Keratinocyte (primary cell): Measurements from ENCODE around the gene PTPRD. TPM values are rescaled to one million over a fixed set of nuclear protein-coding genes. Genes with fewer than 3 reads are reported as not detected.

ENCODE experiments used
- DNase-seq: peaks from one replicate; pipeline ENCODE4 v3.0.0-alpha.2; 2011; ENCODE audit warnings: low read depth, missing footprints, low spot score
- FAIRE-seq: peaks from 2 replicates; lab custom pipeline; 2011; peaks lifted over from hg19 to GRCh38; lab: Jason Lieb, UNC
- H2AFZ ChIP-seq: 2 replicates; pipeline ENCODE4 v1.6.0; 2012; ENCODE audit warnings: low read length, control low read depth, inconsistent platforms; ENCODE audit not compliant: control insufficient read depth
- H3K27ac ChIP-seq: 2 replicates; pipeline ENCODE4 v1.5.1; 2011; ENCODE audit warnings: low read length; ENCODE audit not compliant: control insufficient read depth, insufficient read depth
- H3K27me3 ChIP-seq: 3 replicates; pipeline ENCODE4 v1.6.0; 2011; ENCODE audit warnings: low read length; ENCODE audit not compliant: control insufficient read depth, insufficient read depth; ENCODE audit errors: extremely low read depth
- H3K36me3 ChIP-seq, 2 experiments: 2 replicates in 1 of 2; 3 replicates in 1 of 2; pipeline ENCODE4 v1.5.1; 2011; ENCODE audit warnings: low read length in 2 of 2, mild to moderate bottlenecking in 1 of 2; ENCODE audit not compliant: control insufficient read depth in 2 of 2, insufficient read depth in 2 of 2; ENCODE audit errors: extremely low read depth in 1 of 2
- H3K4me1 ChIP-seq: 3 replicates; pipeline ENCODE4 v1.5.1; 2011; ENCODE audit warnings: low read length; ENCODE audit not compliant: control insufficient read depth, insufficient read depth; ENCODE audit errors: extremely low read depth
- H3K4me2 ChIP-seq: 3 replicates; pipeline ENCODE4 v1.6.0; 2011; ENCODE audit warnings: low read depth, low read length; ENCODE audit not compliant: control insufficient read depth, insufficient read depth; ENCODE audit errors: extremely low read depth
- H3K4me3 ChIP-seq, 3 experiments: fragments of 200-600 bp in 1 of 3; sonication (generic) in 1 of 3; 2 replicates in 2 of 3; 3 replicates in 1 of 3; pipeline ENCODE4 v1.5.1; 2011 to 2016; ENCODE audit warnings: low read length in 3 of 3, mild to moderate bottlenecking in 3 of 3, control low read depth in 2 of 3, inconsistent platforms in 1 of 3, low read depth in 1 of 3, mixed read lengths in 1 of 3, mixed run types in 1 of 3, moderate library complexity in 1 of 3; ENCODE audit not compliant: control insufficient read depth in 2 of 3, insufficient read depth in 2 of 3; ENCODE audit errors: extremely low read depth in 1 of 3
- H3K79me2 ChIP-seq: 2 replicates; pipeline ENCODE4 v1.6.0; 2012; ENCODE audit warnings: low read length; ENCODE audit not compliant: control insufficient read depth, insufficient read depth
- H3K9ac ChIP-seq: 3 replicates; pipeline ENCODE4 v1.6.0; 2011; ENCODE audit warnings: low read length; ENCODE audit not compliant: control insufficient read depth, insufficient read depth; ENCODE audit errors: extremely low read depth
- H3K9me1 ChIP-seq: 3 replicates; pipeline ENCODE4 v1.6.0; 2011; ENCODE audit warnings: low read length; ENCODE audit not compliant: control insufficient read depth, insufficient read depth; ENCODE audit errors: extremely low read depth
- H3K9me3 ChIP-seq: 2 replicates; pipeline ENCODE4 v1.5.1; 2012; ENCODE audit warnings: low read depth, low read length; ENCODE audit not compliant: control insufficient read depth
- H4K20me1 ChIP-seq: 3 replicates; pipeline ENCODE4 v1.6.0; 2011; ENCODE audit warnings: low read length; ENCODE audit not compliant: control insufficient read depth, insufficient read depth; ENCODE audit errors: extremely low read depth
- EZH2 ChIP-seq: IDR thresholded peaks from one replicate; pipeline ENCODE4 v1.6.1; 2012; ENCODE audit warnings: inconsistent platforms, mild to moderate bottlenecking, low read length, moderate library complexity
- dilution Hi-C: fragments of 300-500 bp; cut with MboI; formaldehyde crosslinking; loops from one replicate; pipeline ENCODE4 v1.7.0; 2020; ENCODE audit warnings: low sequenced_read_pairs; ENCODE audit not compliant: extremely low pct_ligation_motif_present
- polyA plus RNA-seq, 5 experiments: library from polyadenylated mRNA; depleted of rRNA in 3 of 5; stranded (reverse) in 3 of 5; stranded (forward) in 1 of 5; unstranded in 1 of 5; fragments of >200 nt; gene quantifications; 1 replicate in 1 of 5; 2 replicates in 3 of 5; 3 replicates in 1 of 5; pipeline versions ENCODE4 v1.2.1 to v1.2.3, GENCODE V29; 2011 to 2012; ENCODE audit warnings: missing spikeins in 2 of 5, low read depth in 1 of 5, low replicate concordance in 1 of 5
- TF ChIP-seq, protein P1 (sequence below), 3 experiments: IDR thresholded peaks in 1 of 3; conservative IDR thresholded peaks in 1 of 3; optimal IDR thresholded peaks in 1 of 3; 2 replicates in 2 of 3; 3 replicates in 1 of 3; pipeline versions ENCODE3 to v1.5.1; 2011; ENCODE audit warnings: low read length in 3 of 3, mild to moderate bottlenecking in 3 of 3, moderate library complexity in 2 of 3, control low read depth in 1 of 3, inconsistent platforms in 1 of 3; ENCODE audit not compliant: insufficient read depth in 2 of 3; ENCODE audit errors: extremely low read depth in 1 of 3

PTPRD gene
- polyA plus RNA-seq, 1 donor (not counting 4 experiments of a cell fraction or from before 2014, with no cell fraction given), result 0.10 TPM

GRCh38 chr9:10071579-10071978 is 541.2 kb downstream of the PTPRD start:
- FAIRE-seq, result no peak
- no peaks in the 10 kb centered on the region for H3K36me3 ChIP-seq

GRCh38 chr9:10062629-10063395 is 550.0 kb downstream of the PTPRD start:
- H3K27me3 ChIP-seq, result no peaks in the 10 kb centered on the region
- no peak overlapping the region for H3K9ac ChIP-seq
- no peaks in the 10 kb centered on the region for H3K36me3 ChIP-seq
- H3K9me1 ChIP-seq, result no peaks in the 10 kb centered on the region
- H3K4me1 ChIP-seq, result peaks cover 21% of the 10 kb centered on the region
- dilution Hi-C loops, result no loop called here
- DNase-seq (no peak), FAIRE-seq (peak; percentile 5)
- H2AFZ ChIP-seq, result no peak overlapping the region
- H3K27ac ChIP-seq, result no peak overlapping the region
- peak overlapping the region; percentile 20 for H3K4me2 ChIP-seq
- no peaks in the 10 kb centered on the region for H4K20me1 ChIP-seq
- no peak overlapping the region for H3K4me3 ChIP-seq
- H3K9me3 ChIP-seq, result no peaks in the 10 kb centered on the region
- TF ChIP-seq EZH2, result no peak
- TF ChIP-seq, protein P1, sequence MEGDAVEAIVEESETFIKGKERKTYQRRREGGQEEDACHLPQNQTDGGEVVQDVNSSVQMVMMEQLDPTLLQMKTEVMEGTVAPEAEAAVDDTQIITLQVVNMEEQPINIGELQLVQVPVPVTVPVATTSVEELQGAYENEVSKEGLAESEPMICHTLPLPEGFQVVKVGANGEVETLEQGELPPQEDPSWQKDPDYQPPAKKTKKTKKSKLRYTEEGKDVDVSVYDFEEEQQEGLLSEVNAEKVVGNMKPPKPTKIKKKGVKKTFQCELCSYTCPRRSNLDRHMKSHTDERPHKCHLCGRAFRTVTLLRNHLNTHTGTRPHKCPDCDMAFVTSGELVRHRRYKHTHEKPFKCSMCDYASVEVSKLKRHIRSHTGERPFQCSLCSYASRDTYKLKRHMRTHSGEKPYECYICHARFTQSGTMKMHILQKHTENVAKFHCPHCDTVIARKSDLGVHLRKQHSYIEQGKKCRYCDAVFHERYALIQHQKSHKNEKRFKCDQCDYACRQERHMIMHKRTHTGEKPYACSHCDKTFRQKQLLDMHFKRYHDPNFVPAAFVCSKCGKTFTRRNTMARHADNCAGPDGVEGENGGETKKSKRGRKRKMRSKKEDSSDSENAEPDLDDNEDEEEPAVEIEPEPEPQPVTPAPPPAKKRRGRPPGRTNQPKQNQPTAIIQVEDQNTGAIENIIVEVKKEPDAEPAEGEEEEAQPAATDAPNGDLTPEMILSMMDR (optimal IDR thresholded peaks at IDR 0.05 in 1 of 3, IDR thresholded peaks at IDR 0.05 in 1 of 3, conservative IDR thresholded peaks at IDR 0.05 in 1 of 3; ENCODE audit: extremely low read depth in 1 of 3, insufficient read depth in 2 of 3, low read length in 3 of 3), result no peak
- no peaks in the 10 kb centered on the region for H3K79me2 ChIP-seq

More at GRCh38 chr9:10071579-10071978, 541.2 kb downstream of the PTPRD start:
- Histone ChIP-seq H3K4me2 (no peak overlapping the region), H3K27ac (no peak overlapping the region), H3K9me3 (no peaks in the 10 kb centered on the region), H3K27me3 (no peaks in the 10 kb centered on the region), H3K4me1 (no peaks in the 10 kb centered on the region), H2AFZ (no peak overlapping the region), H3K9me1 (no peaks in the 10 kb centered on the region), H3K4me3 (no peak overlapping the region), H4K20me1 (no peaks in the 10 kb centered on the region), H3K79me2 (no peaks in the 10 kb centered on the region), H3K9ac (no peak overlapping the region)
- DNase-seq, result no peak
- dilution Hi-C loops, result no loop called here
- no peak for TF ChIP-seq EZH2
- TF ChIP-seq, protein P1 (optimal IDR thresholded peaks at IDR 0.05 in 1 of 3, IDR thresholded peaks at IDR 0.05 in 1 of 3, conservative IDR thresholded peaks at IDR 0.05 in 1 of 3; ENCODE audit: extremely low read depth in 1 of 3, insufficient read depth in 2 of 3, low read length in 3 of 3), result no peak
